A172 (cell line): ENCODE results near the gene NEURL1. TPM values are rescaled to one million over a fixed set of nuclear protein-coding genes. Genes with fewer than 3 reads are reported as not detected.
A peak's percentile ranks its signal among the peaks of the same experiment; 100 is the strongest.
"Not testable (repeated sequence)": the region's sequence is repeated elsewhere in the genome, so short reads cannot be mapped to it uniquely, and the experiment has no call there.

Source experiments
- DNase-seq: peaks from one replicate; pipeline ENCODE4 v3.0.0-alpha.2; 2015; ENCODE audit warnings: low spot score
- total RNA-seq: library from RNA; depleted of rRNA; stranded (reverse); fragments of >200 nt; shearing (Covaris generic); gene quantifications from 2 replicates; pipeline ENCODE4 v1.2.3, GENCODE V29; 2014

Gene NEURL1
- total RNA-seq, 1 experiment from 2014 or later: not detected

DNA sequence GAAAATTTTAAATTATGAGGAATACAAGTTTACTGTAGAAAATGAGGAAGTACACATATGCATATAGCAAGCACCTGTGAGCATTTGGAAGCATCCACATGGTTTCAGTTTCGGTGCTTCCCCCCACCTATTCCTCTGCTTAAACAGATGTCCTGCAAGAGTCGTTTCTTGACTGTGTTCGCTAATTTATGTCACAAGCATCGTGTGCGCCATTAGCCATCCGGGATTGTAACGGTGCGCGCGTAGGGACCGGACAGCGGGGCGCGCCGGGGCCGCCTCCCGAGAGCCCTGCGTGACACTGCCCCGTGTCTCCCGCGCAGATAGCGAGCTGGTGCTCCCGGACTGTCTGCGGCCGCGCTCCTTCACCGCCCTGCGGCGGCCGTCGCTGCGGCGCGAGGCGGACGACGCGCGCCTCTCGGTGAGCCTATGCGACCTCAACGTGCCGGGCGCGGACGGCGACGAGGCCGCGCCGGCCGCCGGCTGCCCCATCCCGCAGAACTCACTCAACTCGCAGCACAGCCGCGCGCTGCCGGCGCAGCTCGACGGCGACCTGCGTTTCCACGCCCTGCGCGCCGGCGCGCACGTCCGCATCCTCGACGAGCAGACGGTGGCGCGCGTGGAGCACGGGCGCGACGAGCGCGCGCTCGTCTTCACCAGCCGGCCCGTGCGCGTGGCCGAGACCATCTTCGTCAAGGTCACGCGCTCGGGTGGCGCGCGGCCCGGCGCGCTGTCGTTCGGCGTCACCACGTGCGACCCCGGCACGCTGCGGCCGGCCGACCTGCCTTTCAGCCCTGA lies 90.9 kb downstream of the NEURL1 start:
- no peak for DNase-seq

DNA sequence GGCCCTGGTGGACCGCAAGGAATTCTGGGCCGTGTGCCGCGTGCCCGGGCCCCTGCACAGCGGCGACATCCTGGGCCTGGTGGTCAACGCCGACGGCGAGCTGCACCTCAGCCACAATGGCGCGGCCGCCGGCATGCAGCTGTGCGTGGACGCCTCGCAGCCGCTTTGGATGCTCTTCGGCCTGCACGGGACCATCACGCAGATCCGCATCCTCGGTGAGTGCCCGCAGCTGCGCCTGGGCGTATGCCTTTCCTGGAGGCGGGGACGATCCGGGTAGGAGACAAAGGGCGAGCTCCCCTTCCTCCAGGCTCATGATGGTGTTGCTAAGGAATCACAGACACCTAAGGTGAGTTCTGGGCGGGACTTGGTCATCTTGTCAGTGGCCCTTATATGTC lies 91.5 kb downstream of the NEURL1 start:
- DNase-seq: no peak

DNA sequence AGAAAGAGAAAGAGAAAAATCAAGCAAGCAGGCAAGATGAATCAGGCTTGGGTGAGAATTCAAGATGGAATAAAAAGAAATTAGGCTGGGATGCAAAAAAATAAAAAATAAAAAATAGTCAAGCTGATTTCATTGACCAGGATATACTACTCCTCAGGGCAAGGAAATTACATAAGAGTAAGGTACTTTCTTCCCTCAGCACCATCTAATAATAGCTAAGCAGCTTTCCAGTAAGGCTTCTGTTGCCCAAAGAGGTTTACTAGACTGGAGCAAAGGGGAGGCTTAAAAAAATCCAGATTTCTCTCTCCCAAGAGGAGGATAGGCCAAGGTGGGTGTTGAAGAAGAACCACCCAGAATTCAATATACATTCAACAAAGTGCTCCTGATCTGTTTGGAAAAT lies 93.6 kb downstream of the NEURL1 start:
- DNase-seq: no peak

DNA sequence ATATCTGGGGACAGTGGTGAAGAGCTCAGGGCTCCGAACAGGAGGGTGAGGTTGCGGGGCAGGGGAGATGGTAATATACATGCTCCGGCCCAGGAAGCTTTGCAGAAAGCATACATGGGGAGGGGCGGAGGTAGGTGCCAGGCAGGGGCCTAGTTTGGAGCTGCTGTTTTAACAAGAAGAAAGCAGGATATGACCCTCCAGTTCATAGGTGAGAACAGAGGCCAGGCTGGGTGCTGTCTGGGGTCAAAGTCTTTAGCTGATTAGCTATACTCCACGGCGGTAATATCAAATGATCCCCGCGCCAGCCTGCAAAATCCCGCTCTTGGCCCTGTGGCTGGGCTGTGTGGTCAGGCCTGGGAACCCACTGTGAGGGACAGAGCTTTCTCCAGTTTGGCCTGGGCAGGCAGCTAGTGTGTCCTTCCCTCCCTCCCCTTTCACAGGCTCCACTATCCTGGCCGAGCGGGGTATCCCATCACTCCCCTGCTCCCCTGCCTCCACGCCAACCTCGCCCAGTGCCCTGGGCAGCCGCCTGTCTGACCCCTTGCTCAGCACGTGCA lies 95.6 kb downstream of the NEURL1 start:
- no peak for DNase-seq

DNA sequence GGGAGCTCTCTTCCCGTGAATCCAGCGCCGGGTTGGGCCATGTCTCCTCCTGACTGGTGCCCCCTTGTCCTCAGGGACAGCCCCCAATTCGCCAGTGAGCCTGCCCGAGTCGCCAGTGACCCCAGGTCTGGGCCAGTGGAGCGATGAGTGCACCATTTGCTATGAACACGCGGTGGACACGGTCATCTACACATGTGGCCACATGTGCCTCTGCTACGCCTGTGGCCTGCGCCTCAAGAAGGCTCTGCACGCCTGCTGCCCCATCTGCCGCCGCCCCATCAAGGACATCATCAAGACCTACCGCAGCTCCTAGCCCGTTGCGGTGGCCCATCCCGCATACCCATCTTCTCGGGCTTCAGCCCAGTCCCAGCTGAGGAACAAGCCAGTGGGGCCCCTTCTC lies 96.6 kb downstream of the NEURL1 start:
- DNase-seq: no peak

DNA sequence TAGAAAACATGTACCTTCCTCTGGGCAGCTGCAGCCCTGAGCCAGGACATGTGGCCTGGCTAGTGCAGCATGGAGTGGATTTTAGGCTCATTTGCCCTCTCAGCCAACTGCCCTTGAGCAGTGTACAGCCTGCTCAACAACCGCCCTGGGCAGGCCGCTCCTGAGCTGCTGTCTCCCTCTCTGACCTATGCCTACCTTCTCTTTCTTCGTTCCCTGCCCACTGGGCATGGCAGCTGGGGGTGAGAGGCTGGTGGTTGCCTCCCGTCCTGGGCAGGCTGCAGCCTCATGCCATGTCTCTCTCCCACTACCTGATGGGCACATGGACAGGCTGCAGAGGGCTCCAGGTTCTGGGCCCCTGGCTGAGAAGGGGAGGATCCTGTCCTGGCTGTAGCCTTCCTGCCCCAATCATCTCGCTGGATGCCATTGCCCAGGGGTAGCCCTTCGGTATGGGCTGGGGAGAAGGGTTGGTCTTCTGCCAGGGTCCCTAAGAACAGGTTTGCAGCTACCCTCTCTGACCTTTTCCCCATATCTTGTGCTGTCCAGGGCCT lies 97.3 kb downstream of the NEURL1 start:
- DNase-seq: no peak

DNA sequence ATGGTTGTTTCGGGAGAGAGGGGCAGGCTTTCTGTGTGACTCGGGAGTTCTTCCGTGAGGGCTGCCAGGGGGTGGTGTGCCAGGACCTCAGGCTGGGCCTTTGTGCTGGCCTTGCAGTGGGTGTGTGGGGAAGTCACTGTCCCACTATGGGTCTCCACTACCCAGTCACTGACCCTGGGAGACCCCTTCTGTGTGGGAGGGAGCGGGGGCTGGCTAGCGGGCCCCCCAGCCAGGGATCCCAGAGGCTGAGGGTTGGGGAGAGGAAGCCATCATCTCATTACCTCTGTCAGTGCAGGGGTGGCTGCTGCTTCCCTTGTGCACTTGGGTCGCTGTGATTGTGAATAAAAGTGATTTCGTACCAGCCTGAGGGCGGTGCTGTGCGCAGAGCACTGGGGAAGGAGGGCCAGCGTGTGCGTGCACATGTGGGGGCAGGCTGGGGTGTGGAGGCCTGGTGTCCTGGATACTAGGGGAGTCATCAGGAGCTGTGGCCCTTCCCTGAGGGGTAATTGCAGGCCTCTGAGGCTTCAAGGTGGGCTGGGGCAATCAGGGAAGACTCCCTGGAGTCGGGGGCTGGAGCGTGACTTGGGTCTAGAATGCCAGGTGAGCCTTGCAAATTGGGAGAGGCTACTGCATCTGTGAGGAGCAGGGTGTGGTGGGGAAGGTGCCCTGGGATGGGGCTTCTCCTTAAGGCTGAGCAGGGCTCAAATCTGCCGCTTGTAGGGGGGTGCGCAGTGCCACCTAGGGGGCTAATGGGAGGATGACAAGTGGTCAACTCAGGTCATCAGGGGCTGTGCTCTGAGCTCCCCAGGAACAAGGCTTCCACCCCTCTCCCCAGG lies 98.9 kb downstream of the NEURL1 start:
- DNase-seq: peak; percentile 50

DNA sequence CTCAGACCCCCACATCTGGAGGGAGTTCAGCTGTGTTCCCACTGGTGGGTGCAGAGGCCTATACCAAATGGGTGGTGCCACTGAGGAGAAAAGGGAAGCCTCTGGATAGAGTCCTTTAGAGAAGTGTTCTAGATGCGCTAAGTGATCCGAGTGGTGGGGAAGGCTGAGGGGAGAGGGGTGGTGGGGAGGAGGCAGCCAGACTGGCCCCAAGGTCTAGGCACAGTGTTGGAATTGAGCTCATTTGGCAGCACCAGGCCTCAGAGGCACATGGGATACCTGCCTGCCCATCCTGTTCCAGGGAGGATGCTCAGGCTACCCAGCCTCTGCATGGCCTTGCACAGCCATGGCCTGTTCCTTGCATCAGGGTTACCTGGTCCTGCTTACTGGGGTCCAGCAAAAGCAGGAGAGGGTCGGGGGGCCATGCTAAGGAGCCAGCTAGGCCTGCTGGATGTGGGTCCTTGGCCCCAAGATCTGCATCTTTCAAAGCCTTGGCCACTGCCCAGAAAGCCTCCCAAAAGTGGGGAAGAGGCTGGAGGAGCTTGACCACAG lies 99.6 kb downstream of the NEURL1 start:
- DNase-seq: no peak

DNA sequence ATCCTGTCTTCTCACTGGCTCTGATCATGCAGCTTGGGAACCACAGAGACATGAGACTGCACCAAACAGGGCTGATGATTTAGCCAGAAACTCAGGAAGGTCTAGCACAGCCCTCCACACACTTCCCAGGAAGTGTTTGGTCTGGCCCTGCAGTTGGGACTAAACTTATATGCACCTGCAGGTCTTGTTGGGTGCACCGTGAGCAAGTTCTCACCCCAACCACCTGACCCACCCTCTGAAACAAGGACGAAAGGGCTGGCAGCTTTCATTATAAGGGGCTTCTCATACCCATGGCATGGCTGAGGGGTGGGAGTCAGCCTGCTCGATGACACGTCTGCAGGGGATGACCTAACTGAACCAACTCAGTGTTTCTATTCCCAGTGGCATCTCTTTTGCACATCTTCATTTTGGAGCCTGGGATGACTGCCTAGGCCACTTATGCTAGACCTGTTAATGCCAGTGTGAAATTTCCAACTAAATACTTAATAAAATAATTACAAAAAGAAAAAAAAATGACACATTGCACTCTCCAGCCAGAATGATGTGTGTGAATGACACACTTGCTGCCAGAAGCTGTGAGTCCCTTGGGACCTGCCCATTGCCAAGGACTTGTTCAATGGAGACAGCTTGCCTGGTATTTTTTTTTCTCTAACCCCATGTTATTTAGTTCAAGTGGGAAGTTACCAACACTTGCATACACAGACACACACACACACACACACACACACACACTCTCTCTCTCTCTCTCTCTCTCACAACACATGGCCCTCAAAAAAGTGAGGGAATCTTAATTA lies 102.6 kb downstream of the NEURL1 start:
- DNase-seq: no peak

DNA sequence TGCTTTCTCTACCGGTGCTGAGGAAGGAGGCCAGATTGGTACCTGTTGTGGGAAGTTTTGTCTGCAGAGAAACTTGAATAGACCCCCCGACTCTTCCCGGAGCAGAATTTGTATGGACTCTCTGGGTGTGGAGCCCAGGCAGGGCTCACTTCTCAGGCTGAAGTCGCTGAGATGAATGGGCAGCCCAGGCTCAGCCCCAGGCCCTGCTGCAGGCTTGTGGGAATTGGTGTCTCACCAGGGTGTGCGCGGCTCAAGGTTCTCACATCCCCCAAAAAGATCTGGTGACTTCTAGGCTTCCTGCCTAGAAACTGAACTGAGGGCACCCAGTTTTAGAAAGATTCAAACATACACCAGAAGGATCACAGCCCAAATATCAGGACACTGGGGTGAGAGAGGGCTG lies 103.5 kb downstream of the NEURL1 start:
- no peak for DNase-seq

DNA sequence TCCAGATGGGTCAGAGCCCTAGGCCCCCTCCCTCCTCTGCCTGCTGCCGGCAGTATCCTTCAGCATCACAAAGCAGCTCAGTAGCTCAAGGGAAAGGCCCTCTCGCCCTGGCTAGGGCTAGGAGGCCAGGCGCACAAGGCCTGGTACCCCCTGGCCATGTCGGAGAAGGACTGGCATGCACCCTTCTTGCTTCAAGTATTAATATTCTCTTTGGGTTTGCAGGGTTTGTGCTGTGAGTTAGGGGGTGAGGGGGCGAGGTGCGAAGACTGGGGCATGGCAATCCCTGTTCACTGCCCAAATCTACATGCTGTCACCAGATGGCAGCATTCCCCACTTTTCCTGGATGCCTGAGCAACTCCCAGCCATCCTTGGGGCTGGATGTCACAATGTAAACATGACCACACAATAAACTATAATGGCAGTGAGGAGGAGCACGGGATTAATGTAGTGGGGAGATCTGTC lies 105.2 kb downstream of the NEURL1 start:
- peak; percentile 75 for DNase-seq

DNA sequence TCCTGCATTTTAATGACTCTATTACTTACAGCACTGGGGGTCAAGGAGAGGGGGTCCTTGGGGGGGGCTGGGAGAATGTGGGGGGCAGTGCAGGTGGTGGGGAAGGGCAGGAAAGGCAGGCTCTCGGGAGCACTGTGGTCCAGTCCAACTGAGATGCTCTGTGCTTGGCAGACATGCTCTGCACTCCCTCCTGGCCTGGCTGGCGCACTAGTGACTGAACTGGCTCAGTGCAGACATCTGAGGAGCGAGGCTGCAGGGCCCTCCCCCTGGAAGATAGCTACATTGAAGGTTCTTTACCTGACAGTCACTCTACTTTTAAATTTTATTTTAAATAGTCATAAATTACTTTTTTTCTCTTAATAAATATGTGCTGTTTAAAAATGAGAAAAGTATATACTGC lies 105.7 kb downstream of the NEURL1 start:
- no peak for DNase-seq

DNA sequence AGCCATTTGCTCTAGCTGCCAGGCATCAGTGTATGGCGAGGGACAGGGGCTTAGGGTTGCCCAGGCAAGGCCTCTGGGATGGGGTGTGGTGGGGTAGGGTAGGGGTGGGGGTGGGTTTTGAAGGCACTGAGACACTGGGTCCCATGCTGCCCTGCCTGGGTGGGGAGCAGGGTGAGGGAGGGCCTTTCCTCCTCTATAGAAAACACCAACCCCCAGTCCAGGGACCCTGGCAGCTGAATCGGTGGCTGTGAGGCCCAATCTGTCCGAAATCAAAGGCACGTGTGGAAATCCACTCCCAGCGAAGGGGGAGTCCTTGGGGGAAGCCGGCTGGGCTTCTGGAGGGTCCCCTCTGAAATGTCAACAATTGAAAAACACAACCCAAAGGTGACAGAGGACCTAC lies 106.4 kb downstream of the NEURL1 start:
- no peak for DNase-seq

DNA sequence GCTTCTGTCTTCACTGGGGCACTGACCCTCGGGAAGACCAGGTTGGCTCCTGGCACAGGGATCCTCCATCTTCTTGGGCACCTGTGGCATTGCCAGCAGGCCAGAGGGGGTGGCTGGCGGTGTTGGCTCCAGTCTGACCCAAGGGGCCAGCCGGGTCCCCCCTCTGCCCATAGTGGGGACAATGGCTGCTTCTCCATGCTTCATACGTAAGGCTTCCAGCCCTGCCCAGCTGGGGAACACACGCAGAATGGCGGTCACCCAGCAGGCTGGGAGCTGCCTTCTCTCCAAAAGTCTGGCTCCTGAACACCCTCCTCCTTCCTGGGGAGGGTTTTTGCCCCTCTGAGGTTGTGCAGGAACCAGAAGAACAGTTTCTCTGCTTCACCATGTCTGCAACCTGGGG lies 106.8 kb downstream of the NEURL1 start:
- DNase-seq: no peak

DNA sequence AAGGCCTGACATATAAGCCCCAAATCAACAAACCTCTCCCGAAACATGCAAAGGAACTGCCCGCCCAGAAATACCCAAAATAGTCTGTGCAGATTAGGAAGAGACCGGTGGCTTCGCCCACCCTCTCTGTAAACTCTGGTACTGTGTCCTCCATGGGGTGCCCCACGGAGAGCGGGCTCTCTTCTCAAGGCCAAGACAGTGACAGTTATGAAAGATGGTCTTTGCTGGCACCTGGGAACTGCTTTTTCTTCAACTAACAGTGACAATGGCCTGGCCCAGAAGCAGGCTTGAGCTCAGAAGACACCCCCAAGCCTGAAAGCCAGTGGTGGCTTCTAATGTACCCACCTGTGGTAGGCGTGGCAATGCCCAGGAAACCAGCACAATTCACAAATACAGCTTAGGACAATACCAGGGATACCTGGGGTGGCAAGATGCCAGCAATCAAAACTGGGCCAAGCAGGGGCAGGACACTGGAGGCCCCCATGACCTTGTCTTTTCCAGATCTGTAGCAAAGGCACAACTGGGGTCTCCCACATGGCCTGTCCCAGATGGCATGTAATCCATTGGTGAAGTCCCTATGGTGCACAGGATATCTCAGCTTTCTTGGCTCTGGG lies 107.6 kb downstream of the NEURL1 start:
- DNase-seq: no peak

DNA sequence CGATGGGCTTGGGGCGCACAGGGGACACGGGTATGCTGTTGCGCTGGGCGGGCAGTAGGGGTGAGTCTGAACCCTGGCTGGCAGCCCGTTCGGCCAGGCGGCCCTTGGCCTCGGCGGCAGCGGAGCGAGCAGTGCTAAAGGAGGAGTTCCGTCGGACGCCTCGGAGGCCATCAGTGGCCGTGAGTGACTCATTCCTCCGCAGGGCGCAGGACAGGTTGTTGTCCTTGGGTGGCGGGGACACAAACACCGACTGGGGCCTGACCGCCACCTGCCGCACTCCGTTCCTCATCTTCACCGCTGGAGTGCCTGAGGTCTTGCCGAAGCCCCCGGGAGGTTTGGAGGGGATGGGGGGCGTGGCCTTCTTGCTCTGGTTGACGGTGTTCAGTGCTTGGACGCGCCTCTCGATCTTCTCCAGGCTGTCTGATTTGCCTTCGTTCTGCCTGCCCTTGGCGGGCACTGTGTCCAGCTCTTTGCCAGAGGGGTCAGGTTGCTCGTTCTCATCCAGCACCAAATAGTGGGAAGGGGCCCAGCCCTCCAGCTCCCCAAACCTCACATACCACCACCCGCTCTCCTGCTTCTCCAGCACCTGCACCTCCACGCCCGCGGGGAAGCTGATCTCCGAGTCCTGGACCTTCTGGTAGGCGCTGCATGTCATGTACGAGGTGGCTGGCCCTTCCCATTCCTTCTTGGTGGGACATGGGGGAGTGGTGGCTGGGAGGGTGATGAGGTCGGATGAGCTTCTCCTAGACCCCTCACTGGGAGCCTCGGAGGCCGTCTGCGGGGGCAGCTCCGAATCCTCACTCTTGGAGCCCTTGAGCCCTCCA lies 108.7 kb downstream of the NEURL1 start:
- no peak for DNase-seq

DNA sequence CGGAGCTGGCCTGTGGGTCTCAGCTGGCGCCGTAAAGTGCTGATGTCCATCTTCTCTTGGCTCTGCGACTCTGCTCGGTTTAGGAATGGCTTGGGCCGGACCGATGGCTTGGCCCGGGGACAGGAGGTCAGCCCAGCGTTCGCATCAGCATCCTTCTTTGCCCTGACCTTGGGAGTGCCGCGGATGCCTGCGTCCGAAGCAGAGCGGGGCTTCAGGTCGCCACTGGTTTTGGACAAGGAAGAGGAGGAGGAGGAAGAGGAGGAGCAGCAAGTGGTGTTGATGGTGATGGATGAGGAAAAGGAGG lies 109.3 kb downstream of the NEURL1 start:
- DNase-seq: no peak

DNA sequence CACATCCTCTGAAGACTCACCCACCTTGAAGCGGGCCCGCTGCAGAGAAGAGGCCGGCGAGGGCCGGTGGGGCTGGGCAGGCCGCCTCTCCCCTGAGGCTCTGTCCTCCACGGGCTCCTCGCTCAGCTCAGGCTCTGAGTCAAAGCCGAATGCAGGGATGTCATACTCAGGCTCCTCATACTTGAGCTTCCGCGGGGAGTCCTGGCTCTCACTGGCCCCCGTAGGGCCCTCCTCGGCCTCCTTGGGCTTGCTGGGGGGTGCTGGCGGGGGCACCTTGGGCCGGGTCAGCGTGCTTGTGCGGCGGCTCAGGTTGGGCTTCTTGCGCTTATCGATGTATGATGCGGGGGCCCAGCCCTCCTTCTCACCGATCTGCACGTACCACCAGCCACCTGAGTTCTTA lies 109.9 kb downstream of the NEURL1 start:
- no peak for DNase-seq

DNA sequence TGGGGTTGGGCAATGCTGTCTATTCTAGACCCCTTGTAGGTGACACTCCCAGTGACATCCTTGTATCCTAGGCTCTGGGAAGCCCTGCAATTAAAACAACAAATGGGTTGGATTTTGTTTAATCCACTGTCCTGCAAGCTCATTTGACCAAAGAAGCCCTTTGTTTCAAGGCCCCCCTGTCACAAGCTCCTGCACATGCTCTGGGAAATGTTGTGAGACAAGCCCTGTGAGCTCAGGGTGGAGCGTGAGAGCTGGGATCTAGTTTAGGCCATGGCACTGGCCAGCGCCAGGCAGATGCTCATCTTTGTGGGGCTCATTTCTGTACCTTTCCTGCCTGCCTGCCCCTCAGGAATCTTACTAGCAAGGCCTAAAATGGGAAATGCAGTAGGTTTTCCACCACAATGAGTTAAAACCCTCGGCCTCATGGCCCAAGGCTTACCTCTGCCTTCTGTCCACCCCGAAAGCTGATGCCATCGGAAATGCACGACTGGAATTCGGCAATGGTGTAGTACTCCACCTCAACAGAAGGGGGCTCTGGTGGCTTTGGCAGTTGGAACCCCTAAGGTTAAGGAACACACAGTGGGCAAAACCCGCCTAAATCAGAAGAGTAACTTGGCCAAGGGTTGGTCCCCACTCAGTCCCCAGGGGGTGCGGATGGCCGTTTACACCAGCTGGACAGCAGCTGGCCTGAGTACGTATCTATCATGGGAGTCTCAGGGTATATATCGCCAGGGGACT lies 112.0 kb downstream of the NEURL1 start:
- peak; percentile 27 for DNase-seq

DNA sequence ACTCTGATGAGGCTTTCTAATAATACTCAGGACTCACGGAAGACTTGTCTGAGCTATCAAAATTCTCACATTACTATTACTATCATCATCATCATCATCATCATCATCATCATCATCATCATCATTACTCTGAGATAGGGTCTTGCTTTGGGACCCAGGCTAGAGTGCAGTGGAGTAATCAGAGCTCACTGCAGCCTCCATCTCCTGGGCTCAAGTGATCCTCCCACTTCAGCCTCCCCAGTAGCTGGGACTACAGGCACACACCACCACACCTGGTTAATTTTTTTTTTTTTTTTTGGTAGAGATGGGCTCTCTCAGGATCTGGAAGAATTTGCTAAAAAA lies 112.6 kb downstream of the NEURL1 start:
- DNase-seq: not testable (repeated sequence)
